Gastrocnemius medialis (tissue), 4 donors: Measurements from ENCODE around the gene RBM18. TPM values are rescaled to one million over a fixed set of nuclear protein-coding genes. Genes with fewer than 3 reads are reported as not detected.

Experiments used
- ATAC-seq, 2 donors: fragments of 150-250 bp; one replicate each; pipeline ENCODE4 v1.9.1; 2016
- DNase-seq, 2 donors: peaks; one replicate each; pipeline ENCODE4 v3.0.0-alpha.2; 2019
- H3K27ac ChIP-seq, 4 donors: fragments of 200-600 bp; sonication (generic); 1 replicate in 1 of 4; 2 replicates in 3 of 4; pipeline ENCODE4 v1.5.1; 2016 to 2018; ENCODE audit warnings: mild to moderate bottlenecking in 2 of 4, moderate library complexity in 1 of 4
- H3K27me3 ChIP-seq, 3 donors: fragments of 200-600 bp; sonication (generic) in 2 of 3; 1 replicate in 1 of 3; 2 replicates in 2 of 3; pipeline versions ENCODE4 v1.5.1 to v1.6.0; 2016 to 2019; ENCODE audit warnings: mild to moderate bottlenecking in 1 of 3, moderate library complexity in 1 of 3
- H3K36me3 ChIP-seq, 2 donors: fragments of 200-600 bp; sonication (generic) in 1 of 2; one replicate each; pipeline ENCODE4 v1.5.1; 2017 to 2018
- H3K4me1 ChIP-seq, 2 donors: fragments of 200-600 bp; sonication (generic) in 1 of 2; one replicate each; pipeline ENCODE4 v1.5.1; 2016 to 2017; ENCODE audit warnings: mild to moderate bottlenecking in 2 of 2
- H3K4me3 ChIP-seq, 4 donors: fragments of 200-600 bp; sonication (generic) in 3 of 4; 1 replicate in 1 of 4; 2 replicates in 3 of 4; pipeline ENCODE4 v1.5.1; 2016 to 2019; ENCODE audit warnings: mild to moderate bottlenecking in 2 of 4
- H3K9me3 ChIP-seq, 3 donors: fragments of 200-600 bp; sonication (generic) in 2 of 3; 1 replicate in 1 of 3; 2 replicates in 2 of 3; pipeline ENCODE4 v1.5.1; 2016 to 2019
- CTCF ChIP-seq, 5 experiments: fragments of 450-650 bp in 3 of 5; fragments of 200-600 bp in 2 of 5; sonication (generic) in 2 of 5; IDR thresholded peaks in 4 of 5; conservative IDR thresholded peaks in 1 of 5; 1 replicate in 4 of 5; 2 replicates in 1 of 5; pipeline ENCODE4 v1.5.1; 2016 to 2019; ENCODE audit warnings: antibody characterized with exemption in 5 of 5, mild to moderate bottlenecking in 3 of 5, moderate library complexity in 3 of 5
- POLR2A ChIP-seq, 2 donors: fragments of 450-650 bp; IDR thresholded peaks; one replicate each; pipeline ENCODE4 v1.6.1; 2017; ENCODE audit warnings: antibody characterized with exemption in 2 of 2, mild to moderate bottlenecking in 2 of 2, moderate library complexity in 2 of 2
- in situ Hi-C, 4 donors: fragments of 200-750 bp; cut with MboI; loops; one replicate each; pipeline versions ENCODE4 v1.15.0 to v1.8.0; 2017; ENCODE audit warnings: low sequenced_read_pairs in 4 of 4
- intact Hi-C: fragments of 100-400 bp; cut with DNase I; formaldehyde crosslinking; loops from one replicate; pipeline ENCODE4 v1.15.1; 2023; ENCODE audit warnings: low total_unique reads
- total RNA-seq, 4 donors: library from RNA; depleted of rRNA; stranded (reverse); fragments of >200 nt; gene quantifications; one replicate each; pipeline versions ENCODE4 v1.1.0 to v1.2.3, GENCODE V29; 2016

Gene RBM18
- total RNA-seq, 4 donors from 2014 or later, result 10.6 to 26.6 (median 21.8) TPM

DNA sequence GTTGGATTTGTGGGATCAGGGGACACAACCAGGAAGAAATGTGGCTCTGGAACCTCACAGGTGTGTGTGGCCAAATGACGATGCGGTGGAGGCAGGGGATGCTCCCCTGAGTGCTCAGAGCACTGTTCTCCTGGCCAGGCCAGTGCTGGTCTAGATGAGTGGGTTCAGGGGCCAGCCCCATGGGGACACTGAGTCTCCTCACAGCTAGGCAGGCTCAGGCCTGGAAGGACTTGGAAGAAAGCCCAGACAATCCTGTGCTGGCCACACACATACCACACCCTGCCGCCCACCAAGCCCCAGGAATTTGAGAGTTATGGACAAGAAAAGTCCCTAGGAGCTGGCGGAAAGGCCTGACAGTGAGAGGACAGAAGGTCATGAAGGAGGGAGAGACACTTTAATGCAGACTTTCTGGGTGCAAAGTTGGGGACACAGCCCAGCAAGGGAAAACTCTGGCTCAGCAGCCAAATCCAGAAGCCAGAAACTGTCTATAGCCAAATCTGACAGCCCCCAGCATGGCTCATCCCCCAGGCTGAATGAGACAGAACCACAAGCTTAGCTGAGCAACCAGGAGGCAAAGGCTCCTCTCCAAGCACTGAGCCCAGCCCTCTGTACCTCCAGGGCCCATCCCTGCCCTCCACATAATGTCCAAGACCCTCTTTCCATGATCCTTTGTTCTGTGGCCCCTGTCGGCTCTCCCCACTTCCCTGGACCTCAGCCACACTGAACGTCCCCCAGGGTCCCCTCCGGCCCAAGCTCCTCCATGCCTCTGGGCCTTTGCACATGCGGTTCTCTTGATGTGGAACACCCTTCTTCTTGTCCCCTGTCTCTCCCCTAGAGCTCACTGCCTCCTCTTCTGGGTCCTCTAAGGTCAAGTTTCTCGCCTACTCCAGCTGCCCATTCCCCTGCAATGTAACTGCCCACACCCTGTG is 58.3 kb downstream of the RBM18 start:
- H3K9me3 ChIP-seq, result no peaks in the 10 kb centered on the region
- in situ Hi-C loops (no loop called here), intact Hi-C loops (no loop called here)

DNA sequence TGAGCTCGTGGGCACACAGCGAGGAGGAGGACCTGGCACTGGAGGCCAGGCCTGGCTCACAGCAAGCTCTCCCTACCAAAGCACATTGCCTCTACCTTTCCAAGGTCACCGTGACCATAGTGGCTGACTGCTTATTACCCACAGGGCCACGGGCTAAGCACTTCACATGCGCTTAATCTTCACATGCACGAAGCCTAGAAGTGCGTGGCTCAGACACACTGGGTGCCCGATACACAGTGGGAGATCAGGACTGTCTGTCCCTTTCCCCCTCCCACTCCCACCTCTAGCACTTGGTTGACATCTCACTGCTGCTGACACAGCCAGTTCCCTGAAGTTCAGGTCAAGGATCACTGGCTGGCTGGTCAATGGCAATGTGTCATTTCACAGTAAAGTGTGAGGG is 59.5 kb downstream of the RBM18 start:
- intact Hi-C loops, result no loop called here
- Histone ChIP-seq H3K4me3 (no peak overlapping the region), H3K4me1 (no peaks in the 10 kb centered on the region), H3K27ac (no peak overlapping the region), H3K9me3 (no peaks in the 10 kb centered on the region), H3K27me3 (no peaks in the 10 kb centered on the region), H3K36me3 (no peaks in the 10 kb centered on the region)
- DNase-seq (no peak), ATAC-seq (no peak)
- no peak for TF ChIP-seq POLR2A (IDR thresholded peaks at IDR 0.05)
- in situ Hi-C loops, result no loop called here

More for the DNA sequence above, 58.3 kb downstream of the RBM18 start:
- no peak for TF ChIP-seq POLR2A (IDR thresholded peaks at IDR 0.05)
- Histone ChIP-seq H3K27me3 (peaks cover 0 to 5% (median 1%) of the 10 kb centered on the region in 3 donors), H3K36me3 (no peaks in the 10 kb centered on the region), H3K4me3 (no peak overlapping the region), H3K4me1 (no peaks in the 10 kb centered on the region), H3K27ac (no peak overlapping the region)
- DNase-seq (no peak), ATAC-seq (no peak)

DNA sequence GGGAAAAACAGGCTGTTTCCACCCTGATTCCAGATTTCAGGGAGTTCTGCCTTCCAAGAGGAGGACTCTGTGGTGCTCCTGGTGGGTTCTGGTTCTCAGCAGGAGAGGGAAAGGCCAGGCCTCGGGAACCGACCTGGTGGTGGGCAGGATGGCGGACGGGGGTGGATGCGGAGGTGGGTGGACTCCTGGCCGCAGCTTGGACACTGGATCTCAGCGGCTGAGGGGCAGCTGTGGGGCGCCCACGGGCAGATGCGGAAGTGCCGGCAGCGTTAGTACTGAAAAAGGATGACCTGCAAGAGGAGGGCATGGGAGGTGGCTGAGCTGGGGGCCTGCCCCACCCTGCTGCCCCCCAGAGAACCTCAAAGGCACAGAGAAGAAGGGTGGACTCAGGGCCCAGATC is 60.1 kb downstream of the RBM18 start:
- Histone ChIP-seq H3K36me3 (no peaks in the 10 kb centered on the region), H3K27me3 (no peaks in the 10 kb centered on the region), H3K4me3 (no peak overlapping the region), H3K27ac (no peak overlapping the region), H3K4me1 (no peaks in the 10 kb centered on the region), H3K9me3 (no peaks in the 10 kb centered on the region)
- ATAC-seq (no peak), DNase-seq (no peak)
- in situ Hi-C loops (no loop called here), intact Hi-C loops (no loop called here)
- no peak for TF ChIP-seq CTCF (IDR thresholded peaks at IDR 0.05 in 4 of 5, conservative IDR thresholded peaks at IDR 0.05 in 1 of 5)
- TF ChIP-seq POLR2A (IDR thresholded peaks at IDR 0.05), result no peak

- no peak for TF ChIP-seq CTCF (IDR thresholded peaks at IDR 0.05 in 4 of 5, conservative IDR thresholded peaks at IDR 0.05 in 1 of 5)
- no peak for TF ChIP-seq POLR2A (IDR thresholded peaks at IDR 0.05)
- Histone ChIP-seq H3K4me1 (no peaks in the 10 kb centered on the region), H3K4me3 (no peak overlapping the region), H3K27ac (no peak overlapping the region), H3K27me3 (no peaks in the 10 kb centered on the region), H3K9me3 (no peaks in the 10 kb centered on the region), H3K36me3 (no peaks in the 10 kb centered on the region)
- in situ Hi-C loops, result no loop called here
- DNase-seq (no peak), ATAC-seq (no peak)
- intact Hi-C loops, result no loop called here
Observed at GRCh38 chr9:122204055-122204454, 60.6 kb downstream of the RBM18 start.

DNA sequence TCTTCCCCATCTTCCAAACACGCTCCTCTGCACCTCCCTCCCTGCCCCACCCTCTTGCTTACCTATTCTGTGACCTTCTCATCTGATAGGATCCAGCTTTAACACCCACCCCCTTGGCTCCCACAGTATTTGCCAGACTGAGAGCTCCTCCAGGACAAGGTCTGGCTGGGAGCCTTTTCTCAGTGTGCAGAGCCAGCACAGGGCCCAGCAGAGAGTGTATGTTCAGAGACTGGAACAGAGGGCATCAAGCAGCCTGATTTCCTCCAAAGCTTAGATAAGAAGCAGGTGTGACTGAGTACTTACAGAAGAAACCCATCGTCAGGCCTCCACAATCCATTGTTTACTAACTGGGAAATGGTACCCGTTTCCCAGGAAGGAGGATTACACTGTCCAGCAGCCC is 62.5 kb downstream of the RBM18 start:
- intact Hi-C loops, result no loop called here
- Histone ChIP-seq H3K36me3 (no peaks in the 10 kb centered on the region), H3K4me3 (no peak overlapping the region), H3K27me3 (peaks cover 0 to 3% (median 0%) of the 10 kb centered on the region in 3 donors), H3K4me1 (no peaks in the 10 kb centered on the region), H3K9me3 (no peaks in the 10 kb centered on the region), H3K27ac (no peak overlapping the region)
- TF ChIP-seq POLR2A (IDR thresholded peaks at IDR 0.05), result no peak
- TF ChIP-seq CTCF (IDR thresholded peaks at IDR 0.05 in 4 of 5, conservative IDR thresholded peaks at IDR 0.05 in 1 of 5), result no peak
- DNase-seq (no peak), ATAC-seq (no peak)
- in situ Hi-C loops, result no loop called here
